Neural cell (in vitro differentiated cells): Measurements from ENCODE around the gene RNU7-1. TPM values are rescaled to one million over a fixed set of nuclear protein-coding genes. Genes with fewer than 3 reads are reported as not detected.

ENCODE experiments used
- H2AFZ ChIP-seq: fragments of 200-600, 300-800 bp; sonication (generic), shearing (Covaris generic); 2 replicates; pipeline ENCODE4 v1.6.0; 2014; ENCODE audit warnings: low read depth, mild to moderate bottlenecking, antibody characterized with exemption, low read length, moderate library complexity
- H3F3A ChIP-seq: fragments of 200-600 bp; shearing (Covaris generic); 2 replicates; pipeline ENCODE4 v1.6.1; 2016; ENCODE audit warnings: mild to moderate bottlenecking, moderate library complexity, mixed read lengths, antibody characterized with exemption, low read length; ENCODE audit not compliant: insufficient read depth, poor library complexity, severe bottlenecking
- H3K27ac ChIP-seq: fragments of 200-600, 300-800 bp; sonication (generic), shearing (Covaris generic); 2 replicates; pipeline ENCODE4 v1.5.1; 2014; ENCODE audit warnings: mild to moderate bottlenecking, low read length, moderate library complexity
- H3K27me3 ChIP-seq: fragments of 300-800, 200-600 bp; sonication (generic), shearing (Covaris generic); 2 replicates; pipeline ENCODE4 v1.6.0; 2014; ENCODE audit warnings: mild to moderate bottlenecking, low read depth, low read length, moderate library complexity; ENCODE audit not compliant: insufficient read depth
- H3K36me3 ChIP-seq: fragments of 300-800, 200-600 bp; sonication (generic), shearing (Covaris generic); 2 replicates; pipeline ENCODE4 v1.5.1; 2014; ENCODE audit warnings: mild to moderate bottlenecking, antibody characterized with exemption, low read length, moderate library complexity; ENCODE audit not compliant: insufficient read depth
- H3K4me2 ChIP-seq: fragments of 300-800, 200-600 bp; sonication (generic), shearing (Covaris generic); 2 replicates; pipeline ENCODE4 v1.6.0; 2014; ENCODE audit warnings: mild to moderate bottlenecking, low read length
- H3K4me3 ChIP-seq: fragments of 300-800, 200-600 bp; sonication (generic), shearing (Covaris generic); 2 replicates; pipeline ENCODE4 v1.5.1; 2014; ENCODE audit warnings: mild to moderate bottlenecking, low read length, moderate library complexity
- H3K79me2 ChIP-seq: fragments of 200-600 bp; shearing (Covaris generic); replicated peaks from 2 replicates; pipeline ENCODE4 v1.6.0; 2014; ENCODE audit warnings: mild to moderate bottlenecking, low read length, moderate library complexity; ENCODE audit not compliant: insufficient read depth
- H3K9ac ChIP-seq: fragments of 300-800, 200-600 bp; sonication (generic), shearing (Covaris generic); 2 replicates; pipeline ENCODE4 v1.6.1; 2016; ENCODE audit warnings: mild to moderate bottlenecking, low read length, mixed read lengths
- H3K9me2 ChIP-seq: fragments of 200-600 bp; shearing (Covaris generic); 2 replicates; pipeline ENCODE4 v1.6.1; 2016; ENCODE audit warnings: mild to moderate bottlenecking, low read length, mixed read lengths; ENCODE audit not compliant: insufficient read depth
- H3K9me3 ChIP-seq: fragments of 200-600, 300-800 bp; sonication (generic), shearing (Covaris generic); 2 replicates; pipeline ENCODE4 v1.6.1; 2016; ENCODE audit warnings: mild to moderate bottlenecking, mixed run types, low read length, moderate library complexity, mixed read lengths
- H4K20me1 ChIP-seq: fragments of 200-600 bp; shearing (Covaris generic); 2 replicates; pipeline ENCODE4 v1.6.1; 2016; ENCODE audit warnings: mild to moderate bottlenecking, mixed run types; ENCODE audit not compliant: insufficient read depth
- CTCF ChIP-seq: fragments of 450-650 bp; IDR thresholded peaks from 2 replicates; pipeline ENCODE4 v1.5.1; 2014; ENCODE audit warnings: antibody characterized with exemption, mild to moderate bottlenecking, moderate library complexity; ENCODE audit not compliant: poor library complexity, severe bottlenecking
- EP300 ChIP-seq: fragments of 450-650 bp; conservative IDR thresholded peaks from 2 replicates; pipeline ENCODE4 v1.6.1; 2014; ENCODE audit warnings: antibody characterized with exemption, mild to moderate bottlenecking, moderate library complexity; ENCODE audit not compliant: poor library complexity, severe bottlenecking
- EZH2 ChIP-seq: fragments of 200-600, 300-800 bp; shearing (Covaris generic), sonication (generic); IDR thresholded peaks from 2 replicates; pipeline ENCODE4 v1.6.1; 2014; ENCODE audit warnings: antibody characterized with exemption, low read length, borderline replicate concordance, mild to moderate bottlenecking; ENCODE audit not compliant: insufficient read depth, poor library complexity, severe bottlenecking
- MXI1 ChIP-seq: fragments of 450-650 bp; conservative IDR thresholded peaks from 2 replicates; pipeline ENCODE4 v1.6.1; 2014; ENCODE audit warnings: antibody characterized with exemption, mild to moderate bottlenecking; ENCODE audit not compliant: poor library complexity, severe bottlenecking
- POLR2AphosphoS5 ChIP-seq: IDR thresholded peaks from 2 replicates; pipeline ENCODE4 v1.6.1; 2012
- RAD21 ChIP-seq: fragments of 450-650 bp; conservative IDR thresholded peaks from 2 replicates; pipeline ENCODE4 v1.6.1; 2014; ENCODE audit warnings: antibody characterized with exemption, mild to moderate bottlenecking, moderate library complexity
- SMC3 ChIP-seq: fragments of 450-650 bp; conservative IDR thresholded peaks from 2 replicates; pipeline ENCODE4 v1.6.1; 2014; ENCODE audit warnings: antibody characterized with exemption, mild to moderate bottlenecking, moderate library complexity; ENCODE audit not compliant: poor library complexity
- TAF1 ChIP-seq: IDR thresholded peaks from 2 replicates; pipeline ENCODE4 v1.6.1; 2012; ENCODE audit warnings: low read depth
- polyA plus RNA-seq: library from polyadenylated mRNA; depleted of rRNA; stranded (reverse); fragments of >200 nt; gene quantifications from 2 replicates; pipeline ENCODE4 v1.2.3, GENCODE V29; 2014
- TF ChIP-seq, protein P1 (sequence below): IDR thresholded peaks from 2 replicates; pipeline ENCODE4 v1.6.1; 2012; ENCODE audit warnings: borderline replicate concordance

RNU7-1 gene
- polyA plus RNA-seq, 1 donor from 2014 or later = not detected

GRCh38 chr12:6952121-6952862, 8.7 kb downstream of the RNU7-1 start:
- no peak for TF ChIP-seq EP300
- TF ChIP-seq MXI1 = no peak
- TF ChIP-seq CTCF = no peak
- no peak for TF ChIP-seq RAD21
- TF ChIP-seq POLR2AphosphoS5 = no peak
- no peak for TF ChIP-seq SMC3
- TF ChIP-seq EZH2 = no peak
- TF ChIP-seq, protein P1, sequence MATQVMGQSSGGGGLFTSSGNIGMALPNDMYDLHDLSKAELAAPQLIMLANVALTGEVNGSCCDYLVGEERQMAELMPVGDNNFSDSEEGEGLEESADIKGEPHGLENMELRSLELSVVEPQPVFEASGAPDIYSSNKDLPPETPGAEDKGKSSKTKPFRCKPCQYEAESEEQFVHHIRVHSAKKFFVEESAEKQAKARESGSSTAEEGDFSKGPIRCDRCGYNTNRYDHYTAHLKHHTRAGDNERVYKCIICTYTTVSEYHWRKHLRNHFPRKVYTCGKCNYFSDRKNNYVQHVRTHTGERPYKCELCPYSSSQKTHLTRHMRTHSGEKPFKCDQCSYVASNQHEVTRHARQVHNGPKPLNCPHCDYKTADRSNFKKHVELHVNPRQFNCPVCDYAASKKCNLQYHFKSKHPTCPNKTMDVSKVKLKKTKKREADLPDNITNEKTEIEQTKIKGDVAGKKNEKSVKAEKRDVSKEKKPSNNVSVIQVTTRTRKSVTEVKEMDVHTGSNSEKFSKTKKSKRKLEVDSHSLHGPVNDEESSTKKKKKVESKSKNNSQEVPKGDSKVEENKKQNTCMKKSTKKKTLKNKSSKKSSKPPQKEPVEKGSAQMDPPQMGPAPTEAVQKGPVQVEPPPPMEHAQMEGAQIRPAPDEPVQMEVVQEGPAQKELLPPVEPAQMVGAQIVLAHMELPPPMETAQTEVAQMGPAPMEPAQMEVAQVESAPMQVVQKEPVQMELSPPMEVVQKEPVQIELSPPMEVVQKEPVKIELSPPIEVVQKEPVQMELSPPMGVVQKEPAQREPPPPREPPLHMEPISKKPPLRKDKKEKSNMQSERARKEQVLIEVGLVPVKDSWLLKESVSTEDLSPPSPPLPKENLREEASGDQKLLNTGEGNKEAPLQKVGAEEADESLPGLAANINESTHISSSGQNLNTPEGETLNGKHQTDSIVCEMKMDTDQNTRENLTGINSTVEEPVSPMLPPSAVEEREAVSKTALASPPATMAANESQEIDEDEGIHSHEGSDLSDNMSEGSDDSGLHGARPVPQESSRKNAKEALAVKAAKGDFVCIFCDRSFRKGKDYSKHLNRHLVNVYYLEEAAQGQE = no peak
- TF ChIP-seq TAF1 = no peak
- H3K4me3 ChIP-seq = no peak overlapping the region
- no peak overlapping the region for H2AFZ ChIP-seq

DNA sequence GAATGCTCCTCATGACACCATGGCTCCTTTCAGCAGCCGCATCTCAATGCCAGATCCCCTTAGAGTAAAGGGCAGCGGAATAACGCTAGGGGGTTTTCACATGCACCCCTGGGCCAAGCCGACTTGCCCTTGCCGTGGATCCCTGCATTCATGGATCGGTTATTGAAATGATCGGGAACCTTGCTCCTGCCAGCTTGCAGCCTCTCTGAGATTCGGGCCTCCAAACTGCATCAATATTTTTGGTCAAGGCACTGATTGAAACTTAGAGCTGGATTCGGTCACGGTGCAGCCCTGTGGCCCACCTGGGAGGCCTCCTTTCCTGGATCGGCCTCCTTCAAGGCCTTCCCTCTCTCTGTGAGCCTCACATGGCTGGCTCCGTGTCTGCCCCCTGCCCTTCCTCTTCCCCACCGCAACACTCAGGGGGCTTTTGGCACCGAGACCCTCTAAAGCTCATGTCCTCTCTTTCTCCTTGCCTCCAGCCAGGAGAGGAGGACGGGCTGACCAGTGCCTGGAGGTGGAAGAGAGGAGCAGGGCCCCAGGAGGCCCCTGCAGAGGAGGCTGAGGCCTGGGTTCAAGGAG, 9.3 kb downstream of the RNU7-1 start:
- no peaks in the 10 kb centered on the region for H3K36me3 ChIP-seq
- no peak for TF ChIP-seq EP300
- TF ChIP-seq POLR2AphosphoS5 = no peak
- no peaks in the 10 kb centered on the region for H3F3A ChIP-seq
- H3K4me2 ChIP-seq = no peak overlapping the region
- no peaks in the 10 kb centered on the region for H3K9me2 ChIP-seq
- H3K9me3 ChIP-seq = no peaks in the 10 kb centered on the region
- no peak overlapping the region for H2AFZ ChIP-seq
- H4K20me1 ChIP-seq = no peaks in the 10 kb centered on the region
- no peak overlapping the region for H3K9ac ChIP-seq
- H3K79me2 ChIP-seq = no peaks in the 10 kb centered on the region
- no peak overlapping the region for H3K27ac ChIP-seq
- H3K27me3 ChIP-seq = no peaks in the 10 kb centered on the region
- H3K4me3 ChIP-seq = no peak overlapping the region

More at GRCh38 chr12:6952121-6952862, 8.7 kb downstream of the RNU7-1 start:
- Histone ChIP-seq H3K9me3 (no peaks in the 10 kb centered on the region), H3K4me2 (no peak overlapping the region), H3K79me2 (no peaks in the 10 kb centered on the region), H3K27me3 (no peaks in the 10 kb centered on the region), H3K9ac (no peak overlapping the region), H3K36me3 (no peaks in the 10 kb centered on the region), H4K20me1 (no peaks in the 10 kb centered on the region), H3F3A (no peaks in the 10 kb centered on the region), H3K27ac (no peak overlapping the region), H3K9me2 (no peaks in the 10 kb centered on the region)
